Adrenal gland (tissue), 5 donors: Measurements from ENCODE around the gene KCTD21.

Experiments
- CTCF ChIP-seq, 6 experiments: fragments of 450-650 bp in 4 of 6; fragments of 200-600 bp in 2 of 6; sonication (generic) in 1 of 6; IDR thresholded peaks; 1 replicate in 5 of 6; 2 replicates in 1 of 6; pipeline versions ENCODE4 v1.5.1 to v1.8.0; 2016 to 2021; ENCODE audit warnings: antibody characterized with exemption in 6 of 6, mild to moderate bottlenecking in 2 of 6, moderate library complexity in 1 of 6
- POLR2A ChIP-seq, 2 donors: fragments of 450-650 bp; IDR thresholded peaks; one replicate each; pipeline ENCODE4 v1.6.1; 2017; ENCODE audit warnings: antibody characterized with exemption in 2 of 2, mild to moderate bottlenecking in 2 of 2, moderate library complexity in 1 of 2
- donor health status: DM: no; HTN: no; CAD: no.

GRCh38 chr11:78156127-78156844, 32.1 kb downstream of the KCTD21 start:
- TF ChIP-seq CTCF (IDR thresholded peaks at IDR 0.05), result no peak
- no peak for TF ChIP-seq POLR2A (IDR thresholded peaks at IDR 0.05)
